NAMALWA (cell line): ENCODE results near the gene DLL1.

Experiments
- DNase-seq: peaks from one replicate; pipeline ENCODE4 v3.0.0-alpha.2; 2015; ENCODE audit warnings: low spot score

Gene DLL1

DNA sequence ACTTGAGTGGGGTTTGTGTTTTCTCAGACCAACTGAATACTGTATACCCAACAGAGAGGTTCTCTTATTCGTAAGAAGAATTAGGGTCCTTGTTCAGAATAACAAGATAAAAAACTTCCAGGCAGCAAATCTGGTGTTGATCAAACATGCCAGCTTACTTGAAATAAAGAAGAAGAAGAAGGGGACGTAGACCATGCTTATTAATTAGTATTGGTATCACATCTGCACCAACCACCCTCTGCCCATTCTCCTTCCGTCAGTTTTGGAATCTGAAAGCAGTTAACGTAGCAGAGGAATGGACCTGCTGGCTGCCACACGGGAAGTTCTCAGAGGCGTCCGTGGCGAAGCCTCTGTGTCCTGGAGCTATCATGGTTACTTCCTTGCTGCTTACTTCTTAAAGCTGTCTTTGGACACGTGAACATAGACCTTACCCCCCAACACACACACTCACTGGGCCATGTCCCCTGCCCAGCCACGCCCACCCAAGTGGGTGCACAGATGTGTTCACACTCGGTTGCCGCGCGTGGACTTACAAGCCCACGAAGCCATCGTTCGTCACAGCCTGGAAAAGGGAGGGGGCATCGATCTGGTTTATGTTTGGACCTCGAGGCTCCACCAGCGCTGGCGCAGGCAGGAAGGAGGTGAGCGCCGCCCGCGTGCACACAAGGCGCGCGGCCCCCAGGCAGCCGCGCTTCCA lies 4.1 kb upstream of the DLL1 start:
- no peak for DNase-seq

DNA sequence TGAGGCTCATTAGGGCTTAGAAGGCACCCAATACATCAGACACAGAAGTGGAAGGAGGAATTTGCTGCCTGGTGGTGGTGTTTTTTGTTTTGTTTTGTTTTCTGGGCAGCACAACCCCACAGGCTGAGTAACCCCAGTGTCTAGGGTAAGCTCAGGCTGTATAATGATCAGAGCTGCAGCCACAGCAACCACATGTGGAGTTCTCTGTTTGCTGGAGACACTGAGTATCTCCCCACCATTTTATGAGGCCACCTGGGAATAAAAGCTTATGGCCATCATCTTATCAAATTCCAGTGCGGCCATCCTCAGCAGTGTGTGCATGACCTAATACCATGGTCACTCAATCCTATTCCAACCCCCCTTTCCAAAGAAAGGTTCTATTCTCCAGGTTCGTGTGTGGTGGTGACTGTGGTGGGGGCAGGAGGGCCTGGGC lies 3.4 kb upstream of the DLL1 start:
- DNase-seq = no peak

DNA sequence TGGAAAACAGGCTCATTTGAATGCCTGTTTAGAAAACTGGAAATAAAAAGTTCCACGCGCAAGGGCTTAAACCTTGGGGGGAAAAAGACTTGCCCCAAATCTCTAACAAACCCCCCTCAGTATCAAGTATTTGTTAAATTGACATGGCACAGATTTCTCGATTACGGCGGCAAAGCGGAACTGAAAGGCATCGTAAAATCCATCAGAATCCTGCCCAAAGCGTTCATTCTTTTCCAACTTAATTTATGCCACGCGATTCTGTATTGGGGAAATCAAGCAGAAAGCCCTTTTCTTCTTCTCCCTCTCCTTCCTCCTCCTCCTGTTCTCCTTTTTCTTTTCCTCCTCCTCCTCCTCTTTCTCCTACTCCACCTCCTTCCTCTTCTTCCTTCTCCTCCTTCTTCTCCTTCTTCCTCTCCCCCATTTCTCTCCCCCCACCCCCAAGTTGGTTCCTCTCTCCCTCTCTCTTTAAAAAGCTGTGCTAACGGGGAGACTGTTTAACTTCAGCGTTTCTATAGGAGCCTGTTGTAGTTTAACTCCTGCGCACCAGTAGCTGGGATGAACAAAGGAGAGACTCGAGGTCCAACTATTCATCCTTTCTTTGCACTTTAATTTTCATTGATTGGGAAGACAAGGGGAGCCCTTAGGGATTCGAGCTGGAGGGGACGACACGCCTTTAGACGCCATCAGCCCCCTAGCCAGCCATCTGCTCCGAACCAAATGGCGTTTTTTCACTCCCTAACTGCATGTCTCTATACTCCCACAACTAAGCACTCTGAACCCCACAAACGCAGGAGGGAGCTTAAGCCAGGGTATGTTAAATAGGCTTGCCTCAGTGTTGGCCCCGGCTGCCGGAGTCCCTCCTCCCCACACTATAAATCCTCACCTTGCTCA lies 2.7 kb upstream of the DLL1 start:
- DNase-seq = no peak

DNA sequence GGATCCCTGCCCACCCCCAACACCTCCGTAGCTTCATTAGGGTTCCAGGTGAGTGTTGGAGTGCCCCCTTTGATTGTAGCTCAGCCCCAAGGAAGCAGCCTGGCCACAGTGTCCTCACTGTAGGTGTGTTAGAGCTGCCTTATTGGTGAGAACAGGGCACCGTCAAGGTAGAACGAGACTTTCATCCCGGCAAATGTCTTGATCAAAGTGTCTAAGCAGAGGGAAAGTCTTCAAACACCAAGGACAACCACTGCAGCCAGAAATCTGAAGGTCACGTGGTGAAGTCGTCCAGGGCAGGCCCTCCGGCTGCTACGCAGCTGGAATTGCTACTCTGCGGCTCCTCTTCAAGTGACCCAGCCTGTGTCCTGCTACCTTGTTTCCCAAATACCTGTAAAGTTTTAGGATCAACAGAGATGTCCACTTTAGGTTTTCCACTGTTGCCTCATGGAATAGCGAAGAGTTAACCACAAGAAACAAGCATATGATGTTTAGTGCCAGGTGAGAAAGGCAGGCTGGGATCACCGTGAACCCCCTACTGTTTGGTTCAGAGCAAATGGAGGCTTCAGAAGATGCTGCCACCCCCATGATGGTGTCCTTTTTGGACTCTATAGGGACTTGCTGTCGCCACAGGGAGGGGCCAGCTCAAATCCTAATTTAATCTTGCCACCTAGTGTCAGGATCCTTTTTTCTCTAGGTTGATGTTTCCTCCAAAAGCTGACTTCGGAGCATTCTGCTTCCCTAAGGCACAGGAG lies 1.7 kb upstream of the DLL1 start:
- DNase-seq = no peak

DNA sequence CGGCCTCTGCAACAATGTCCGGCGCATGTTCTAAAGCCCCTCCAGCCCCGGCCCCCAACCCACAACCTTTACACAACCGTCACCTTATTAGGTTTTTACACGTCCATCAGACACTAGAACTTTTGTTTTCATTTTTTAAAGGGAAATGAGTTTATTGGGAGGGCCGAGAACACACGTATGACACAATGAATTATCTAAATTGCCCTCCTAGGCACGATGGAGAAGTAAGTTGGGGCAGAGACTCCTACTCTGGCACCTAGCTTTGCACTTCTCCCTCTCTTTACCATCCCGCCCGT lies 1.2 kb upstream of the DLL1 start:
- DNase-seq = no peak

DNA sequence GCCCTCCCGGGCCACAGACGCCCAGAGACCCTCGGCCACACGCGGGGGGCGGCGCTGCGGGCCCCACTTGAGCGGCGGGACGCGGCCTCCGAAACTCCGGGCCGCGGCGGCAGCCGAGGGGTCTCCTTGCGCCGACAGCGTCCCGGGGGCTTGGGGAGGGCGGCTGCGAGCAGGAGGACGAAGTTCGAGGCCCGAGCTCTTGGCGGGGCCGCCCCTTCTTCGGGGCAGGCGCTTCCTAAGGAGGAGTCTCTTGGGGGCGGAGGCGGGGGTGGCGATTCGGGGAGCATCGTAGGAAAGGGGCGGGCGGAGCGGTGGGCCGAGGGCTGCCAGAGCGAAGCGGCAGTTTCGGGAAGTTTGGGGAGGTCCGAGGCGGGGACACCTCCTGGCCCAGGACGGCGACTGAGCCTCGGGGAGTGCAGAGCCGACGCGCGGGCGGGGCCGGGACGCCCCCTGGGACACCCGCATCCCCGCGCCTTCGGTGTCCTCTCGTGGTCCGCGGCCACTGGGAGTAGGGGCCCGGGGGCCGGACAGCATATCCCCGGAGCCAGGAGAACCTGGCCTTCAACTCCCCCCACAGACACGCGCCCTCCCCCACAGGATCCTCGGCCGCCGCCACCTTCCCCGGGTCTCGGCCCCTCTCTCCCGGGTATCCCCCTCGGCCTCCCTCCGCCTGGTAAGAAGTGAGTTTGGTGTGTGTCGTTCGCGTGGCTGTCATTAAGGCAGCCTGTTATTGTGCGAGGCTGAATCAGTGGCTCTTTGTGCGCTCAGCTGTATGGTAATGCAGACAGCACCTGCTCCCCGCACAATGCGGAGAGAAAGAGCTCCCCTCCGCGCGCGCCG lies 613 bp upstream of the DLL1 start:
- DNase-seq = no peak

DNA sequence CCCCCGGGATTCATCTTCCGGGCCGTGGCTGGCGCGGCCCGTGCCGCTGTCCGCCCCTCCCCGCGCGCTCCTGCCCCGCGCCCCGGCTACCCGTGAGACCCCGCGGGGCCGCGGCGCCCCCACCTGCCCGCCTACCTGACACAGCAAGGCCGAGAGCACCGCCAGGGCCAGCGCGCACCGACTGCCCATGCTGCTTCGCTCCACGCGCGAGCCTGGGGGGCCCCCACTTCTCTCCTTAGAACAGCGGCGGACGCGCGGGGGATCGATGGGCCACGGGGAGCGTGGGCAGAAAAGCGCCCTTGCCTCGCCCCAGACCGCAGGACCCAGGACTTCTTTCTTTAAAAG lies 955 bp downstream of the DLL1 start:
- no peak for DNase-seq

DNA sequence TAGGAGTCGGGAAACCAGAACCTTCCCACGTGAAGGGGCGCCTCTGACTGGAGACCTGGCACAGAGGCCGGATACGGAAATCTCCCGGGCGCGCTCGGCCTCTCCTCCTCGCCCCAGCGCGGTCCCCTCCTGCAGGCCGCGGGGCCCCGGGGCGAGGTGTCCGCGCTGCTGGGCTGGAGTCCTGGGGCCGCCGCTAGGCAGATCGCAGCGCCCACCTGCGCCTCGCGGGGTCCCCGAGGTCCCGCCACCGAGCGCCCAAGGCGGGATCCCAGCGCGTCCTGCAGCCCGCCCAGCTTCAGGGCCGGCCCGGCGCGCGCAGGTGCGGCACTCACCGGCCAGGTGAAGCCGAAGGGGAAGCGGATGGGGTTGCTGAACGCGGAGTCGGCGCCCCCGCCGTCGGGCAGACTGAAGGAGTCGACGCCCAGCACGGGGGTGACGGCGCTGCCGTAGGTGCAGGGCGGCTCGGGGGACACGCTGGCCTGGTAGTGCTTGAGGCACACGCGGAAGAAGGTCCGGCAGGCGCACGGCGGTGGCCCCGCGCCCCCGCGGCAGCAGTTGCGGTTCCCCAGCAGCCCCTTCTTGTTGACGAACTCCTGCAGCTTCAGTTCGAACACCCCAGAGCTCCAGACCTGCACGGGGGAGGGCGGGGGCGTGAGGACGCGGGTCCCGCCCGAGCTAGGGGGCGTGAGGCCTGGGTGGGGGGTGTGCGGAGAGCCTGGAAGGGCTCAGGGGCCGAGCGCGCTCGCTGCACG lies 1.5 kb downstream of the DLL1 start:
- DNase-seq = no peak

DNA sequence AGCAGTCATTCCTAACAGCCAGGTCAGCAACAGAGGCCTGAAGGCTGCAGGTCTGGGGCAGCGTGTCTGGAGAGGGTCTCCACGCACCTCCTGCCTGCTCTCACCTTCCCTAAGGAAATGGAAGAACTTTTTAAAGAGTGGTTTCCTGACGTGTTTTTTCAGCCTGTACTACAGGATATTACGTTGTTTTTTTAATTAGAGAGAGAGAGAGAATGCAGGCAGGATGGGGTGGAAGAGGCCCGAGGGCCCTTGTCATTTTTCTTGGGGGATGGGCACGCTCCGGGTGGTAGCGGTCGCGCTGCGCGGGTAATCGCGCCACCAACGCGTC lies 2.1 kb downstream of the DLL1 start:
- DNase-seq = no peak

DNA sequence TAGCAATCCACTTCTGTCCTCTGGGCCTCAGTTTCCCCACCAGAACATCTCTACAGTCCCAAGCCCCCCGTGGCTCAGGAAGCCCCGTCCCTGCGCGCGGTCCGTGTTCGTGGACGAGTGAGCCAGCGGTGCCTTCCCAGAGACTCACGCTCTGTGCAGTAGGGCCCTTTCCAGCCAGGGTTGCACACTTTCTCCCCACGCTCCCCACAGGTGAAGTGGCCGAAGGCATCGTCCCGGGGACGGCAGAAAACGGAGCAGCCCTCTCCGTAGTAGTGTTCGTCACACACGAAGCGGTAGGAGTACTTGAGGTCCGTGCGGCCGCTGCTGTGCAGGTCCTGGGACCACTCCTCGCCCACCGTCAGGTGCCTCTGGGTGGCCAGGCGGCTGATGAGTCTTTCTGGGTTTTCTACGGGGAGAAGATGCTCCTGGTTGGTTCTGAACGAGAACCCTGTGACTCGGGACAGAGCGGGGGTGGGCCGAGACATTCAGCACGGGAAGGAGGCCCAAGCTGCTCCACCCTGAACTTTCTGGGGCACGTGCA lies 2.7 kb downstream of the DLL1 start:
- DNase-seq = no peak

DNA sequence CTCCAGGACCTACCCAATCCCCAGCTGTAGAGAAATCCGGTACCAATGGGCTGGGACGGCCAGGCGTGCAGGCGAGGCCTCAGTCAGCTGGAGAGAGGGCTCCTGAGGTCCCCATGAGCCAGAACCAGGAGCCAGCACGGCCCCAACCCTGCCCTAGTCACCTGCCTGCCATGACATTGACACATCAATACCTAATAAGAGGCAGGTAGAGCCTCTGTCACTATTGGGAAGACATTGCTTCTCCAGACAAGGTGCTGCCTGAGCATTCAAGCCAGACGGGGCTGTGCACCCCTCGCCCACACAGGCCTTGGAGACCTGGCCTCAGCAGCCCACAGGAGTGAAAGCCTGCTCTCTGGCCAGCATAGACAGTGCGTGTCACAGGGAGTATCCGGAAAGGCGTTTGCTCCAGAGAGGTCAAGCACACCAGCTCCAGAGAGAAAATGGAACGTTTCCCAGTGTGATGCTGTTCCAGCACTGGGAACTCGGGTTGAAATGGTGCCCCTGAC lies 3.5 kb downstream of the DLL1 start:
- DNase-seq = no peak

DNA sequence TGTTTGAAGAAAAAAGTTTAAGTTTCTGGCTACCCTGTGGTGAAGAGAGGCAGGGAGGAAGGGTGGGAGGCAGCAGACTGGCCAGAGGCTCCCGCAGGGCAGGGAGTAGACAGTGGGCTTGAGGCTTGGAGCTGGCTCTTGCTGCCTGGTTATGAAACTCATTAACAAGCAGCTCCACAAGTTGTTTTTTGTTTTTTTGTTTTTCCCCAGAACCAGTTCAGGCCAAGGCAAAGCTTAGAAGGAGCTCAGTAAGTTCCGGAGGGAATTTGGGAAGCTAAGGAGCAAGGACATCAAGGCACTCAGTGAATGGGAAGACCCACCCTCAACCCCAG lies 4.0 kb downstream of the DLL1 start:
- no peak for DNase-seq

DNA sequence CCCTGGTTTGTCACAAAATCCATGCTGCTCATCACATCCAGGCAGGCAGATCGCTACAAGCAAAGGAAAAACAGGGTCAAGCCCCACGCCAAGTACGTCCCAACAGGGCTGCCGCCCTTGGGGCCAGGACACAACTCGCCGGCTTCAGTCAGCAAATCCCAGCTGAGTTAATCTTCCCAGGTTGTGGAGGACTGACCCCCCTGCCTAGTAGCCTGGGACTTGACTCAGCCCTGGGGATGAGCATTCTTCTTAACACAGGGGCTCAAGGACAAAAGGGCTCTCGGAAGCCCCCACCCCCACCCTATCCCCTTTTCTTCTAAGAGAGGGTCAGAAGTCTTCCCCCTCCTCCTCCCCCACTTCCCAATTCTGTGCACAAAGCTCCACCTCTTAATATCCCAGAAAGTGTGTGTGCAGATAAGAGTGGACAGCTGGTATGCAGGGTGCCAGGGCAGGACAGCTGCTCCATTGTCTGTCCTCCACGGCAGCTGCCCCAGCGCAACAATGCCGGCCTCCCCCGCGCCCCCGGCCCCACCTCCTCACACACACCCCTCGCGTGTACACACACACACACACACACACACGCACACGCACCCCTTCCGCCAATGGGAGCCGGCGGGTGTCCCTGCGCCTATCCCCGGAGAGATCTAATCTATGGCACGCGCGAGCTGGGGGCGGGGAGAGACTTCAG lies 4.5 kb downstream of the DLL1 start:
- no peak for DNase-seq

DNA sequence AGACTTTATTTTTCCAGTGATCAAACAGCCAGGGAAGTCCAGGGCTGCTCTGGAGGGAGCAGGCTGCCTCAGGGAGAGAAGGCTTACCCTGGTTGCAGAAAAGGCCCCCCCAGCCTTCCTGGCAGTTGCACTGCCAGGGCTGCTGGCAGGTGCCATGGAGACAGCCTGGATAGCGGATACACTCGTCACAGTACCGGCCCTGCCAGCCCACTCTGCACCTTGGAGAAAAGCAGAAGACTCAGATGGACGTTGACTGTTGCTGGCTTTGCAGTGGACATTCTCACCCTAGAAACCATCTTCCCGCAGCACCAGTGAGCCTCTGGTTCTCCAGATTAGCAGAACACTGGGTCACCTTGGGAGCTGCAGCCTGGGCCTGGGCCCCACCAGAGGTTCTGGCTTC lies 5.4 kb downstream of the DLL1 start:
- no peak for DNase-seq

DNA sequence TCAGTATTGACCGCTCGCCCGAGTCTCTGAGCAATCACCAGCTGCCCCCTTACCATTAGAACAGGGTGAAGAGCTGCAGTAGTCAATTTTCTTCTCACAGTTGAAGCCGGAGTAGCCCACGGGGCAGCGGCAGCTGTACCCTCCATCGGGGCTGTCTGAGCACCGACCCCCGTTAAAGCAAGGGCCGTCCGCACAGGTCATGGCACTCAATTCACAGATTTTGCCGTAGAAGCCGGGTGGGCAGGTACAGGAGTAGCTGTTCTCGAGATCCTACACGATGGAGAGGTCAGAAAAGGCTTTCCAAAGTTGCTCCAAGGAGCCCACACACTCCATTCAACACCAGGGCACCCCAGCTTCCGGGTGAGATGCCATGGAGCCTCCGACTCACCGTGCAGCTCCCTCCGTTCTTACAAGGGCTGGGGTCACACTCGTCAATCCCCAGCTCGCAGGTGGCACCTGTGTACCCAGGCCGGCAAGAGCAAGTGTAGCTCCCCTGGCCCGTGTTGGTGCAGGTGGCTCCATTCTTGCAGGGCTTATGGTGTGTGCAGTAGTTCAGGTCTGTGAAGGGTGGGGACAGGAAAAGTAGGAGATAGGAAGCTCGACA lies 5.9 kb downstream of the DLL1 start:
- no peak for DNase-seq

DNA sequence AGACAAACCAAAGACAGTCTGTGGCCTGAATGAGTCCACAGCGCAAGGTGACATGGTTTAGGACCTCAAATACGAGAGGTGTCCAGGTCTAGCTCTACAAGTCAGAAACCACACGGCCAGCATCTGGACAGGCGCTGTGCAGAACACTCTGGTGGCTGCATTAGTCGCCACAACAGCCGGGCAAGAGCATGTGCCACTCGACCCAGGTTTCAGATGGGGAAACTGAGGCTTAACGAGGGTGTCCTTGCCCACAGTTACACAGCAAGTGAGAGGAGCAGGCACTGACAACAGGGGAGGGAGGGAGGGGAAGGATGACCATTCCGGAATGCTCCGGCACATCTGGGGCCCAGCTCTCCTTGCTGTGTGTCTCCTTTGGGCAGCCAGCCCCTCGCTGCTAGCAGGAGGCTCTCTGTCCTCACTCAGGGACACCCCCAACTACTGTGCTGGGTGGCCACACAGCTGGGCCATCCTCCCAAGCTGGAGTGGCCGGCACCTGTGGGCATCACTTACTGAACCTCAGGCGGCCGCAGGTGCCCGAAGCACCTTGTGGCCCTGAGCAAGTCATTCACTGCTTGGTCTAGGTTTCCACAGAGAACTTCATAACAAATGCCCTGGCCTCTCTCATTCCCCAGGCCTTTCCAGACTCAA lies 6.6 kb downstream of the DLL1 start:
- DNase-seq = no peak

DNA sequence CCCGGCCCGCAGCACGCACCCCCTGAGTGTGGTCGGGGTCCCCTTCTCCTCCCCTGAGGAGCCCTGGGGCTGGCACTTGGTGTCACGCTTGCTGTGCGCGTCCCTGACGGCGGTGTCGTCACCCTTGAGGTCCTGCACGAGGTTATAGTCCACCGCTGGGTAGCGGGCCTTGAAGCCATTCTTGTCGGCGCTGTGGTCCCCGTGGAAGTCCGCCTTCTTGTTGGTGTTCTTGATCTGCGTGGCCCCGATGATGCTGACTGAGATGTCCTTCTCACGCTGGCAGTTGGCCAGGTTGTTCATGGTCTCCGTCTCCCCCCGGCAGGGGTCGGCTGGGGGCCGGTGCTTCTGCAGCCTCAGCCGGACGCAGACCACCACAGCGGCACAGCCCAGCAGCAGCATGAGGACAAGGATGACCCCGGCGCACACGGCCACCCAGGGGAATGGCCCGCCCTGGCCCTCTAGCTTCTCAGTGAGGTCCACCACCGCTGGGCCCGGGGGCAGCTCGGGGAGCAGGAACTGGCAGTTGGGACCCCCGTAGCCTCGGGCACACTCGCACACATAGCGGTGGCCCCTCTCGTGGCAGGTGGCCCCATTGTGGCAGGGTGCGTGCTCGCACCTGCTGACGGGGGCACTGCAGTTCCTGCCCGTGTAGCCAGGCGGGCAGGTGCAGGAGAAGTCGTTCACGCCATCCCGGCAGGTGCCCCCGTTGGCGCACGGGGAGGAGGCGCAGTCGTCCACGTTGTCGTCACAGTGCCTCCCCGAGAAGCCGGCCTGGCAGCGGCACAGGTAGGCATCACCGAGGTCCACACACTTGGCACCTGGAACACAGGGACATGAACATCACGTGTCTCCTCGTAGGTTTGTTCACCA lies 7.4 kb downstream of the DLL1 start:
- DNase-seq = no peak

DNA sequence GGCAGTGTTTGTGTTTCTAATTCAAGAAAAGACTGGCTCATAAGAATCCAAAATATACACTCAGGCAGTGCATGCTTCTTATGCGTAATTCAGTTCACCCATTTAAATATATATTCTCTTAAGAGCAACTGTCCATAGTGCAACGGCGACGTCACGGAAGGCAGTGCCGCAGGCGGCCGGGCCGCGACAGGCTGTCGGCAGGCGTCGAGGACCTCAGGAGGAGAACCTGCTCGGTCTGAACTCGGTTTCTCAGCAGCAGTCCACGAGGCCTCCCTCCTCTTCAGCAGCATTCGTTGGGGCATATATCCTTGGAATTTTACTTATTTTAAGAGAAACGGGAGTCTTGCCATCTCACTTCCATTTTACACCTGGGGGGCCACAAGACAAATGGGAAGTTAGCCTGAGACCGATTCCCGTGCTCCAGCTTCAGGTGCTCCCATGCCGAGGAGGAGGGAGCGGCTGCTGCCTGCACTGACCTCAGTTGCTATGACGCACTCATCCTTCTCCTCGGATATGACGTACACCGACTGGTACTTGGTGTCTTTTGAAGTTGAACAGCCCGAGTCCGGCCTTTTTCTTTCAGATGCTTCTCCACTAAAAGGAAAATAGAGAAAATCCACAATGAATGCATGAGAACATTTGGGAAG lies 8.2 kb downstream of the DLL1 start:
- DNase-seq = no peak
